GM19193 (cell line): ENCODE data around the gene CHST4.

Experiments used
- POLR2A ChIP-seq: IDR thresholded peaks from 4 replicates; pipeline ENCODE4 v1.6.1; 2011; ENCODE audit not compliant: insufficient read depth, insufficient read length; ENCODE audit errors: extremely low read depth

CHST4 gene

GRCh38 chr16:71576971-71577370, 50.7 kb downstream of the CHST4 start, which contains the start of gene TAT:
TSS of gene TAT (minus strand) at chr16:71577092. CDS start at chr16:71576415, 677 bp downstream.
- no peak for TF ChIP-seq POLR2A

GRCh38 chr16:71584543-71585317, 58.5 kb downstream of the CHST4 start:
- TF ChIP-seq POLR2A, result no peak

DNA sequence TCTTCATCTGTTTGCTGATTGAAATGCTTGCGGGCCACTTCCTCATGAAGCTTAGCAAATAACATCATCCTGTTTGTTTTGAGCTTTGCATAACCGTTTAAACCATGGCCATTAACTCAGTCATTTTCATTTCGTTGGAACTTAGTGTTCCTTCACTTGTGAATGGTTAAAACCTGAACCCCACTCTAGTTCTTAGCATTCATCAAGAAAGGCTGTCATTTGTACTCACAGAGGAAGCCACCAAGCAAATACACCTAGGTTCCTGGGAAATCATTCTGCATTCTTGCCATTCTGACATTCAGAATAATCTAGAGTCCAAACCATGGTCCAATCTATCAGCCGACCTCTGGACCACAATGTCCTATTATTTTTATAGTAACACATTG, 59.1 kb downstream of the CHST4 start:
- TF ChIP-seq POLR2A, result no peak
